ENCODE results near the gene USP16.

DNA sequence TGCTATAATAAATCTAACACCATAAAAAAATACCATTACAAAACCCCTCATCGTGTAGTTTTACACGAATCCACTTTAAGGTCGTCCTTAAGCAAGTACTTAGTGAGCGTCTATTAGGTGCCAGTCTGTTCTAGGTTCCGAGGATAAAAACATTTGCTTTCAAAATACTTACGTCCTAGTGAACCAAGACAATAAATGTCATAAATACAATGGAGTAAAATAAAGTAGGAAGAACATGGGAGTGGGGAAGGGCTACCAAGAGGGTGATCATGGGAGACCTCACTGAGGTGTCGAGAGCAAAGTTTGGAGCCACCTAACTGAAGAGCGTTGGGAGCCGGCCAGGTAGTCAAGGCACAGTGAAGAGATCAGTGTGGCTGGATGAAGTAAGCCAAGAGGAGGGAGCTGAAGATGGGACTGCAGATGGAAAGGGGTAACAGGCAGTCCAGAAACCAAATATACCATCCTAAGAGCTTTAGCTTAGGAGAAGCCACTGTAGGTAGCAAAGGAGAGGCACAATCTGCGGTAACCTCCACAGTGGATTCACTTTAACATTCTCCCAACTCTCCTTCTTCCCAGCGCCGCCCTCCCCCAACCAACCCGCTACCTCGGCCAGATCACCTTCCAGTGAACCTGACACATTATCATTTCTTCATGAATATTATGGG, 32.5 kb upstream of the USP16 start:
- TF ChIP-seq, protein P1, sequence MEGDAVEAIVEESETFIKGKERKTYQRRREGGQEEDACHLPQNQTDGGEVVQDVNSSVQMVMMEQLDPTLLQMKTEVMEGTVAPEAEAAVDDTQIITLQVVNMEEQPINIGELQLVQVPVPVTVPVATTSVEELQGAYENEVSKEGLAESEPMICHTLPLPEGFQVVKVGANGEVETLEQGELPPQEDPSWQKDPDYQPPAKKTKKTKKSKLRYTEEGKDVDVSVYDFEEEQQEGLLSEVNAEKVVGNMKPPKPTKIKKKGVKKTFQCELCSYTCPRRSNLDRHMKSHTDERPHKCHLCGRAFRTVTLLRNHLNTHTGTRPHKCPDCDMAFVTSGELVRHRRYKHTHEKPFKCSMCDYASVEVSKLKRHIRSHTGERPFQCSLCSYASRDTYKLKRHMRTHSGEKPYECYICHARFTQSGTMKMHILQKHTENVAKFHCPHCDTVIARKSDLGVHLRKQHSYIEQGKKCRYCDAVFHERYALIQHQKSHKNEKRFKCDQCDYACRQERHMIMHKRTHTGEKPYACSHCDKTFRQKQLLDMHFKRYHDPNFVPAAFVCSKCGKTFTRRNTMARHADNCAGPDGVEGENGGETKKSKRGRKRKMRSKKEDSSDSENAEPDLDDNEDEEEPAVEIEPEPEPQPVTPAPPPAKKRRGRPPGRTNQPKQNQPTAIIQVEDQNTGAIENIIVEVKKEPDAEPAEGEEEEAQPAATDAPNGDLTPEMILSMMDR (IDR thresholded peaks at IDR 0.05; ENCODE audit: insufficient read depth, low read length): no peak
- TF ChIP-seq, protein P2, sequence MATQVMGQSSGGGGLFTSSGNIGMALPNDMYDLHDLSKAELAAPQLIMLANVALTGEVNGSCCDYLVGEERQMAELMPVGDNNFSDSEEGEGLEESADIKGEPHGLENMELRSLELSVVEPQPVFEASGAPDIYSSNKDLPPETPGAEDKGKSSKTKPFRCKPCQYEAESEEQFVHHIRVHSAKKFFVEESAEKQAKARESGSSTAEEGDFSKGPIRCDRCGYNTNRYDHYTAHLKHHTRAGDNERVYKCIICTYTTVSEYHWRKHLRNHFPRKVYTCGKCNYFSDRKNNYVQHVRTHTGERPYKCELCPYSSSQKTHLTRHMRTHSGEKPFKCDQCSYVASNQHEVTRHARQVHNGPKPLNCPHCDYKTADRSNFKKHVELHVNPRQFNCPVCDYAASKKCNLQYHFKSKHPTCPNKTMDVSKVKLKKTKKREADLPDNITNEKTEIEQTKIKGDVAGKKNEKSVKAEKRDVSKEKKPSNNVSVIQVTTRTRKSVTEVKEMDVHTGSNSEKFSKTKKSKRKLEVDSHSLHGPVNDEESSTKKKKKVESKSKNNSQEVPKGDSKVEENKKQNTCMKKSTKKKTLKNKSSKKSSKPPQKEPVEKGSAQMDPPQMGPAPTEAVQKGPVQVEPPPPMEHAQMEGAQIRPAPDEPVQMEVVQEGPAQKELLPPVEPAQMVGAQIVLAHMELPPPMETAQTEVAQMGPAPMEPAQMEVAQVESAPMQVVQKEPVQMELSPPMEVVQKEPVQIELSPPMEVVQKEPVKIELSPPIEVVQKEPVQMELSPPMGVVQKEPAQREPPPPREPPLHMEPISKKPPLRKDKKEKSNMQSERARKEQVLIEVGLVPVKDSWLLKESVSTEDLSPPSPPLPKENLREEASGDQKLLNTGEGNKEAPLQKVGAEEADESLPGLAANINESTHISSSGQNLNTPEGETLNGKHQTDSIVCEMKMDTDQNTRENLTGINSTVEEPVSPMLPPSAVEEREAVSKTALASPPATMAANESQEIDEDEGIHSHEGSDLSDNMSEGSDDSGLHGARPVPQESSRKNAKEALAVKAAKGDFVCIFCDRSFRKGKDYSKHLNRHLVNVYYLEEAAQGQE (IDR thresholded peaks at IDR 0.05; ENCODE audit: insufficient replicate concordance, low read depth): no peak
- TF ChIP-seq POLR2AphosphoS5 (IDR thresholded peaks at IDR 0.05; ENCODE audit: low read depth) (no peak), GABPA (IDR thresholded peaks at IDR 0.05; ENCODE audit: low read depth) (no peak)

Measured in HL-60 (cell line).